ENCODE results near the gene PHF13. TPM values are rescaled to one million over a fixed set of nuclear protein-coding genes. Genes with fewer than 3 reads are reported as not detected.

Gene PHF13
- total RNA-seq, 1 experiment from 2014 or later, result 55.8 TPM

GRCh38 chr1:6572653-6573383 is 40.7 kb upstream of the PHF13 start:
- H3K79me2 ChIP-seq (ENCODE audit: insufficient read depth, low read length), result no peaks in the 10 kb centered on the region
- no CpG with 5 or more reads among the region's 12 CpGs for WGBS (ENCODE audit: extremely low coverage, insufficient read length, low lambda C conversion rate)
- DNase-seq, result no peak

More at GRCh38 chr1:6572653-6573383, 40.7 kb upstream of the PHF13 start:
- no peak overlapping the region for H3K18ac ChIP-seq (ENCODE audit: insufficient read length, low read depth, low read length)
- no peak overlapping the region for H2AK5ac ChIP-seq (ENCODE audit: insufficient read length, low read length)
- no peak overlapping the region for H4K91ac ChIP-seq (ENCODE audit: insufficient read length, low read depth, low read length)
- no peaks in the 10 kb centered on the region; the same call in 1 of the 2 replicates for H3K4me1 ChIP-seq (ENCODE audit: insufficient read depth, low read length)
- H3K14ac ChIP-seq (ENCODE audit: insufficient read depth, low read length), result no peak overlapping the region; the same call in 1 of the 2 replicates
- no peak overlapping the region for H3K23ac ChIP-seq (ENCODE audit: insufficient read length, low read depth, low read length)
- H2BK12ac ChIP-seq (ENCODE audit: insufficient read length, low read depth, low read length), result no peak overlapping the region
- no peak overlapping the region for H2BK20ac ChIP-seq (ENCODE audit: low read depth, low read length, poor library complexity, severe bottlenecking)
- H3K27ac Mint-ChIP-seq, result no peak overlapping the region
- no peak overlapping the region for H3K27ac ChIP-seq (ENCODE audit: insufficient read length, low read depth, low read length)
- H3K4ac ChIP-seq (ENCODE audit: low read depth, low read length), result no peak overlapping the region
- H4K8ac ChIP-seq (replicated peaks; ENCODE audit: insufficient read length, low read depth, low read length), result no peak overlapping the region
- H3K4me3 Mint-ChIP-seq, result no peak overlapping the region; a peak in 1 of 5 replicates
- no peak overlapping the region for H2BK120ac ChIP-seq (ENCODE audit: low read depth, low read length, poor library complexity, severe bottlenecking)
- H2BK15ac ChIP-seq (ENCODE audit: low read depth, low read length), result no peak overlapping the region
- 0 out of 2 replicates have a peak, but pooled peaks cover 2% of the 10 kb centered on the region for H3K27me3 ChIP-seq (ENCODE audit: insufficient read depth, low read length)
- H3K79me1 ChIP-seq (ENCODE audit: insufficient read depth, low read depth, low read length, poor library complexity, severe bottlenecking), result no peaks in the 10 kb centered on the region
- no peaks in the 10 kb centered on the region for H4K20me1 ChIP-seq (ENCODE audit: control insufficient read depth, insufficient read depth, insufficient read length)
- H3K9me3 ChIP-seq (ENCODE audit: control insufficient read depth, low read depth, low read length), result no peaks in the 10 kb centered on the region
- H3K4me2 ChIP-seq (ENCODE audit: insufficient read depth, insufficient read length, low read length), result no peak overlapping the region
- peaks cover 4% of the 10 kb centered on the region in 2 experiments; a peak in 2 of 5 replicates for H3K9me3 Mint-ChIP-seq
- H3K56ac ChIP-seq (ENCODE audit: insufficient read length, low read depth, low read length), result no peak overlapping the region
- no peak overlapping the region for H3T11ph ChIP-seq (ENCODE audit: low read length)
- H3K23me2 ChIP-seq (ENCODE audit: insufficient read length, low read depth, low read length, poor library complexity, severe bottlenecking), result no peaks in the 10 kb centered on the region
- H4K5ac ChIP-seq (ENCODE audit: insufficient read length, low read depth, low read length), result no peak overlapping the region
- peaks cover 64% of the 10 kb centered on the region for H3K27me3 Mint-ChIP-seq (ENCODE audit: low read depth)
- no peak overlapping the region for H2BK5ac ChIP-seq (ENCODE audit: insufficient read length, low read length)
- H3K4me1 Mint-ChIP-seq, result peaks cover 6 to 8% of the 10 kb centered on the region in 2 experiments
- H3K9ac ChIP-seq (ENCODE audit: extremely low read depth, insufficient read length, low read length), result no peak overlapping the region
- H3K36me3 Mint-ChIP-seq (ENCODE audit: insufficient read depth in 1 of 3, low read depth in 3 of 3), result no peaks in the 10 kb centered on the region
- TF ChIP-seq CTCF (conservative IDR thresholded peaks at IDR 0.05), result no peak
- no peak overlapping the region for H2AFZ ChIP-seq (ENCODE audit: low read length)
